Duodenal mucosa (tissue), 2 donors: Measurements from ENCODE around the gene ST6GALNAC5.

ENCODE experiments used
- H3K27ac ChIP-seq: one replicate; pipeline ENCODE4 v1.7.0; 2013; ENCODE audit warnings: low read depth, low read length
- H3K27me3 ChIP-seq, 2 donors: one replicate each; pipeline ENCODE4 v1.7.0; 2013; ENCODE audit warnings: low read length in 2 of 2, control low read depth in 1 of 2; ENCODE audit not compliant: insufficient read depth in 2 of 2, control insufficient read depth in 1 of 2
- H3K36me3 ChIP-seq, 2 donors: one replicate each; pipeline ENCODE4 v1.7.0; 2013; ENCODE audit warnings: low read length in 2 of 2, control low read depth in 1 of 2; ENCODE audit not compliant: insufficient read depth in 2 of 2, control insufficient read depth in 1 of 2
- H3K4me1 ChIP-seq, 2 donors: one replicate each; pipeline ENCODE4 v1.7.0; 2013; ENCODE audit warnings: low read length in 2 of 2, control low read depth in 1 of 2; ENCODE audit not compliant: insufficient read depth in 2 of 2, control insufficient read depth in 1 of 2
- H3K4me3 ChIP-seq, 2 donors: one replicate each; pipeline ENCODE4 v1.7.0; 2013; ENCODE audit warnings: low read length in 2 of 2, low read depth in 1 of 2
- H3K9ac ChIP-seq, 2 donors: one replicate each; pipeline ENCODE4 v1.7.0; 2013; ENCODE audit warnings: low read length in 2 of 2, low read depth in 1 of 2
- H3K9me3 ChIP-seq, 2 donors: one replicate each; pipeline ENCODE4 v1.7.0; 2013; ENCODE audit warnings: low read length in 2 of 2, control low read depth in 1 of 2; ENCODE audit not compliant: control insufficient read depth in 1 of 2

The ST6GALNAC5 gene

DNA sequence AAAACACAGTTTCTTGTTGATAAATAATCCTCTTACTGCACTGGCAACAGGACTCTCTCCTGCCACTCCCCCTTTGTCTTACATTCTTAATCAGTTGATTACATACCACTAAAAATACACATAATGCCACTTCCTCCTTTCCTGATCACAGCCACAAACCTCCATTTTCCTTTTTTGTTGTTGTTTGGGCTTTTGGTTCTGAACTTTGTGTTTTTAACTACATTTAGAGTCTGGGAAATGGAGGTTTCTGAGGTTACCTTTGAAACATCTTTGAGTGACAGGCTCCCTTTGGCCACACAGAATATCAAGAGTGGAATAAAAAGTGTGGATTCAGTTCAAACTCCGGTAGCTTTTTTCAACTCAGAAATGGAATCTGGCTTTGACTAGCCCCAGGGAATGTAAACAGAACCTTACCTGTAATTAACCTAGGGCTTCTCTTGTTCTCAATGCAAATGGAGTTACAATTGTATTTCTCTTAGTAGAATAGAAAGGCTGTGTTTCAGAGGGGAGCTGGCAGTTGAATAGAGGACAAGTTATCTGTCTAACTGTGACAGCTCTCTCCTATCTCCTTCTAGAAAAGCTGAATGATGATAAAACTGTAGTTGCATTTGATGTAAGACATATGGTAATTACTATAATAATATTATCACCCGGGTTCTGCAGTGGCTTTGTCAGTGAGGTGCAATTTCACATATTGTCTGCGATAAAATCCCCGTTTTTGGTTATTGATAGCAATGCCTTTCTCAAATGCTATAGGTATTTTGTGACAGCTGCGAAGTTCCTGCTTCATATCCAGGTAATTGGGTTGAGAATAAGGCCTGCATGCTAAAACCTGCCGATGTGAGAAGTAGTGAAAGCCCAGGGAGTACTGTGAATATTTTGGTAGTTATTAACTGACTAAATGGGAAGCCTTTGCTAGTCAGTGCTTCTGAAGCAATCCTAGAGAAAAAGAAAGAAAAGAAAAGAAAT is 66.9 kb downstream of the ST6GALNAC5 start:
- H3K4me1 ChIP-seq, result peaks cover 3% of the 10 kb centered on the region in 2 donors
- no peak overlapping the region for H3K9ac ChIP-seq
- peaks cover 4 to 5% of the 10 kb centered on the region in 2 donors for H3K9me3 ChIP-seq
- H3K4me3 ChIP-seq, result no peak overlapping the region
- H3K36me3 ChIP-seq, result no peaks in the 10 kb centered on the region
- H3K27me3 ChIP-seq, result peaks cover 0 to 4% of the 10 kb centered on the region in 2 donors
- H3K27ac ChIP-seq, result no peak overlapping the region

GRCh38 chr1:76938304-76938703 is 71.0 kb downstream of the ST6GALNAC5 start:
- H3K9ac ChIP-seq, result no peak overlapping the region
- no peak overlapping the region for H3K4me3 ChIP-seq
- H3K27me3 ChIP-seq, result no peaks in the 10 kb centered on the region
- peaks cover 3 to 4% of the 10 kb centered on the region in 2 donors for H3K4me1 ChIP-seq
- no peaks in the 10 kb centered on the region for H3K9me3 ChIP-seq
- H3K36me3 ChIP-seq, result no peaks in the 10 kb centered on the region
- no peak overlapping the region for H3K27ac ChIP-seq

DNA sequence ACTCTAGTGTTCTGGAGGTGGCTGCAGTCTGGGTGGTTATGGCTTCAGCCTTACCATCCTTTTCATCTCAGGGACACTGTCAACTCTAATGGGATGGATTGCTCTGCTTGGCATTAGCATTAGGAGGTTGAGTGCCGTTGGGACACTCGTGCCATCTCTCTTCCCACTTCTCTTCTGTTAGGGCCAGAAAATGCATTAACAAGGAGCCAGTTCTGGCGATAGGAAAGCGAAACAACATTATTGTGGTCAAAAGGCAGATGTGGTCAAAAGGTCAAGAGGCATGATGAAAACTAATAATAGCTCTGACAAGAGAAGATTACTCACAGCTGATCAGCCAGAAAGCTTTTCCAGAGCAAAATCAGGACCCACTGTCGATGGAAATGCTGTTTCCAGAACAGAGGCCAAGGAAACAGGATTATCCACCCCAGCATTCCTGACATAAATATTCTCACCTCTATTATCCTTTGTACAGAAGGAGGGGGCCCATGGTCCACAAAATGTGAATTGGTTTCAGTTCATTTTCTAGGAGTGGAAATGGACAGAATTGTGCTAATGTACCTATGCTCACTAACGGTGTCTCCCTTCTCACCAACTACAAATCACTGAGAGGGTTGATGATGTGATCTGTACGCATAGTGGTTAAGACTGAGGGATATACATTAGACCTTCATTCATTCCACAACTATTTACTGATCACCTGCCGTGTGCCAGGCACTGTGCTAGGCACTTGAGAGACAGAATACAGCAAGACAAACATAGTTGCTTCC is 72.0 kb downstream of the ST6GALNAC5 start:
- Histone ChIP-seq H3K4me3 (no peak overlapping the region), H3K4me1 (peaks cover 3 to 4% of the 10 kb centered on the region in 2 donors), H3K27ac (no peak overlapping the region)

GRCh38 chr1:76939817-76940216 is 72.5 kb downstream of the ST6GALNAC5 start:
- Histone ChIP-seq H3K27me3 (no peaks in the 10 kb centered on the region), H3K36me3 (no peaks in the 10 kb centered on the region), H3K4me3 (no peak overlapping the region), H3K9me3 (no peaks in the 10 kb centered on the region), H3K4me1 (peaks cover 3 to 4% of the 10 kb centered on the region in 2 donors), H3K9ac (no peak overlapping the region), H3K27ac (no peak overlapping the region)

More for the DNA sequence above, 72.0 kb downstream of the ST6GALNAC5 start:
- Histone ChIP-seq H3K9ac (no peak overlapping the region), H3K9me3 (no peaks in the 10 kb centered on the region), H3K36me3 (no peaks in the 10 kb centered on the region), H3K27me3 (no peaks in the 10 kb centered on the region)

DNA sequence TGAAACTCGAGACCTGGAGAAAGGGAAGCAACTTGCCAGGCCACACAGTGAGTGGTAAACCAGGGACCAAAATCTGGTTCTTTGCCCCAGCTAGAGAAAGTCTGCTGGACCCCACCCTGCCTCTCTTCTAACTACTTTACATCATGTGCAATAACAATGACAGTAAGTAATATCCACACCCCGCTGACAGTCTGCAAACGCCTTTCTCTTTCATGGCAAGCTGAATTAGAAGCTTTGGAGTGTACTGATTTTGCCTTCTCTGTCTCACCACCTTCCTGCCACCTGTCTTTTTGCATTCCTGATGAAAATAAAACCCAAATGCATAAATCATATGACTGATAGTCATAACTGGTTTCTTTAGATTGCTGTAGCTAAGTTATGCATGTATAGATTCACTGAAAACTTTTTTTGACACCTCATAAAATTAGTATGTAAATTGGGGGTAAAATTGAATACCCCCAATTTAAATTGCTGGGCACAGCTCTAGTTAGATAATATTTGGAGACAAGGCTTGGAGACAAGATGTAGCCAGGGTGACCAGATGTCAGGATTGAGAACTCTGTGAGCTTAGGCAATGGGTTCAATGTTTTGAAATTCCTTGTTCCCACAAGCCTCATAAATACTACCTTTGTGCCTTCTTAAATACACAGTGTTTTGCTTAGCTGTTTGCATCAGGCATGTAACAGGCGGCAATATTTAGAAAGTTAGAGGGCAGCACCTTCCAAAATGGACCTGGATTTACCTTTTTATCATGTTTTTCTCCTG is 73.5 kb downstream of the ST6GALNAC5 start:
- Histone ChIP-seq H3K27me3 (no peaks in the 10 kb centered on the region), H3K27ac (no peak overlapping the region), H3K9ac (no peak overlapping the region), H3K4me3 (no peak overlapping the region), H3K4me1 (peaks cover 3 to 4% of the 10 kb centered on the region in 2 donors), H3K9me3 (no peaks in the 10 kb centered on the region), H3K36me3 (no peaks in the 10 kb centered on the region)

DNA sequence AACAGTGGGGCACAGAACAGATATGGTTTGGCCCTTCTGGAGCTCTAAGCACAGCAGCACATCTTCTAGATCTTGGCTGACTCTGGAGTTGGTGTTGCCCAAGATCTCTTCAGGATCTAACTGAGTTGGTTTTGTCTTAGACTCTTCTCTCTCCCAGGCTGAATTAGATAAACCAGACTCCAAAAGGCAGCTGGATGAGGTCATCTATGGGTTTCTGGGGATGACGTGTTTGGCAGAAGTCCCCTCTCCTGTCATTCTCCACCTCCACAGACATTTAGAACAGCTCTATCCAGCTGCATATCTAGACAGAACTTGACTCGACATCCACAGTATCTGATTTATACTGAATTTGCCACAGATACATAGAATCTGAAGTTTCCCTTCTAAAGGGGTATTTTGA is 75.3 kb downstream of the ST6GALNAC5 start:
- no peak overlapping the region for H3K4me3 ChIP-seq
- H3K9me3 ChIP-seq, result no peaks in the 10 kb centered on the region
- no peak overlapping the region for H3K27ac ChIP-seq
- no peaks in the 10 kb centered on the region for H3K36me3 ChIP-seq
- H3K27me3 ChIP-seq, result no peaks in the 10 kb centered on the region
- peaks cover 3 to 4% of the 10 kb centered on the region in 2 donors for H3K4me1 ChIP-seq
- H3K9ac ChIP-seq, result no peak overlapping the region

DNA sequence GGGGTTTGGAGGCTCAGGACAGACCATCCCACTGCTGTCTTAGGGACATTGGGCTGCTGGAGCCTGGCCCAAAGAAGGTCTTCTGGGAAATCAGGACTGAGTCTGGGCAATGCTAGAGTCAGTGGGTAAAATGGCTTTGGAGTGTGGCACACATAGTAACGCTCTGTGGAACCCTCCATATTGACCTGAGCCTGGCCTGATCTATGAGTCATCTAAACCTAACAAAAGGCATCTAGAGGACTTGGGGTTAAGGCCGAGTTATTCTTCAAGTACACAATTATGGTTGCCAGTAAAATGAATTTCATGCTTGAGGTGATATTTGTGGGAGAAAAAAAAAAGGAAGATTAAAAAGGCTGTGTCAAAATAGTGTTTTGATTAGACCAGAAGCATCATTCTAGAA is 77.7 kb downstream of the ST6GALNAC5 start:
- H3K27me3 ChIP-seq, result no peaks in the 10 kb centered on the region
- H3K9ac ChIP-seq, result no peak overlapping the region
- no peak overlapping the region for H3K4me3 ChIP-seq
- H3K27ac ChIP-seq, result no peak overlapping the region
- no peaks in the 10 kb centered on the region for H3K36me3 ChIP-seq
- H3K9me3 ChIP-seq, result no peaks in the 10 kb centered on the region
- H3K4me1 ChIP-seq, result no peaks in the 10 kb centered on the region

DNA sequence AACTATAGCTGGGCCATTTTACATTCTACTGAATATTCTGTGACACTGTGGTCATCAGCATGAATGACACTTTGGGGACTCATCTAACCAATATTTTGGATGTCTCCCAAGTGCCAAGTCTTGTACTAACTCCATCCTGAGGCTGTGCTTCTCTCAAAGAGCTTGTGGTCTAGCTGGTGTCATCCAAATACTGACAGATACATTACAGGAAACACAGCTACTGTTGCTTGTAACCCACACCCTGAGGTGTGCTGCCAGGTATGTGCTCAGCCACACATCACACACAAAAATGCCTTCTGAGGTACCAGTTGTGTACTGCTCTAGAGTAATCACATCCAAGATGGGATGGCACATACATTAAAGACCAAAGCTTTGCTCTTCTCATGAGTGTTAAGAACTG is 81.6 kb downstream of the ST6GALNAC5 start:
- H3K9me3 ChIP-seq, result no peaks in the 10 kb centered on the region
- H3K27me3 ChIP-seq, result no peaks in the 10 kb centered on the region
- no peaks in the 10 kb centered on the region for H3K4me1 ChIP-seq
- no peaks in the 10 kb centered on the region for H3K36me3 ChIP-seq
- H3K4me3 ChIP-seq, result no peak overlapping the region
- no peak overlapping the region for H3K9ac ChIP-seq
- no peak overlapping the region for H3K27ac ChIP-seq

- H3K27me3 ChIP-seq, result no peaks in the 10 kb centered on the region
- H3K4me3 ChIP-seq, result no peak overlapping the region
- H3K36me3 ChIP-seq, result no peaks in the 10 kb centered on the region
- no peaks in the 10 kb centered on the region for H3K4me1 ChIP-seq
- no peak overlapping the region for H3K9ac ChIP-seq
- H3K9me3 ChIP-seq, result no peaks in the 10 kb centered on the region
- no peak overlapping the region for H3K27ac ChIP-seq
Observed at GRCh38 chr1:76949503-76949902, 82.2 kb downstream of the ST6GALNAC5 start.
